SK-N-SH treated with all-trans-retinoic acid at 6 μM for 48 hours (cell line): Measurements from ENCODE around the gene MSMP.

ENCODE experiments used
- ATAC-seq: fragments of 200-7000 bp; cut with Tn5 transposase; 3 replicates; pipeline ENCODE4 v1.9.1; 2020; ENCODE audit warnings: mild to moderate bottlenecking, moderate library complexity
- BACH2 ChIP-seq: fragments of 250-450 bp; sonication (Bioruptor Pico); IDR thresholded peaks from 2 replicates; pipeline ENCODE4 v1.9.0; 2021; ENCODE audit warnings: mild to moderate bottlenecking, borderline replicate concordance
- CREB5 ChIP-seq: fragments of 250-450 bp; sonication (Bioruptor Pico); IDR thresholded peaks from 2 replicates; pipeline ENCODE4 v1.5.1; 2020; ENCODE audit warnings: low read depth, mild to moderate bottlenecking, moderate library complexity
- CSDC2 ChIP-seq: fragments of 250-450 bp; sonication (Bioruptor Pico); IDR thresholded peaks from 2 replicates; pipeline ENCODE4 v1.5.0; 2020; ENCODE audit warnings: mild to moderate bottlenecking, moderate library complexity
- CSRNP3 ChIP-seq: fragments of 250-450 bp; sonication (Bioruptor Pico); IDR thresholded peaks from 2 replicates; pipeline ENCODE4 v1.5.1; 2021; ENCODE audit warnings: mild to moderate bottlenecking, moderate library complexity
- ESRRG ChIP-seq: fragments of 250-450 bp; sonication (Bioruptor Pico); IDR thresholded peaks from 2 replicates; pipeline ENCODE4 v1.6.1; 2021; ENCODE audit warnings: mild to moderate bottlenecking
- ISL1 ChIP-seq: fragments of 250-450 bp; sonication (Bioruptor Pico); IDR thresholded peaks from 2 replicates; pipeline ENCODE4 v2.1.2; 2022; ENCODE audit warnings: mild to moderate bottlenecking, moderate library complexity
- POU6F1 ChIP-seq: fragments of 250-450 bp; sonication (Bioruptor Pico); IDR thresholded peaks from 2 replicates; pipeline ENCODE4 v1.8.0; 2021; ENCODE audit warnings: low read depth, mild to moderate bottlenecking, moderate library complexity, borderline replicate concordance
- PPARA ChIP-seq: fragments of 250-450 bp; sonication (Bioruptor Pico); IDR thresholded peaks from 2 replicates; pipeline ENCODE4 v1.5.0; 2020; ENCODE audit warnings: mild to moderate bottlenecking, borderline replicate concordance
- RARB ChIP-seq: fragments of 250-450 bp; sonication (Bioruptor Pico); IDR thresholded peaks from 2 replicates; pipeline ENCODE4 v1.8.0; 2021; ENCODE audit warnings: mild to moderate bottlenecking, moderate library complexity
- SNAI2 ChIP-seq: fragments of 250-450 bp; sonication (Bioruptor Pico); IDR thresholded peaks from 2 replicates; pipeline ENCODE4 v1.5.0; 2020; ENCODE audit warnings: mild to moderate bottlenecking, moderate library complexity
- TCF4 ChIP-seq: fragments of 250-450 bp; sonication (Bioruptor Pico); IDR thresholded peaks from 2 replicates; pipeline ENCODE4 v1.8.0; 2021; ENCODE audit warnings: mild to moderate bottlenecking, moderate library complexity, borderline replicate concordance
- TOX ChIP-seq: fragments of 250-450 bp; sonication (Bioruptor Pico); IDR thresholded peaks from 2 replicates; pipeline ENCODE4 v1.8.0; 2021; ENCODE audit warnings: mild to moderate bottlenecking, moderate library complexity, borderline replicate concordance
- TSHZ2 ChIP-seq: fragments of 250-450 bp; sonication (Bioruptor Pico); IDR thresholded peaks from 2 replicates; pipeline ENCODE4 v1.5.0; 2020; ENCODE audit warnings: mild to moderate bottlenecking, moderate library complexity
- ZC3H10 ChIP-seq: fragments of 250-450 bp; sonication (Bioruptor Pico); IDR thresholded peaks from 2 replicates; pipeline ENCODE4 v1.5.1; 2021; ENCODE audit warnings: mild to moderate bottlenecking, moderate library complexity
- ZFP3 ChIP-seq: fragments of 250-450 bp; sonication (Bioruptor Pico); IDR thresholded peaks from 2 replicates; pipeline ENCODE4 v1.5.0; 2020; ENCODE audit warnings: mild to moderate bottlenecking, moderate library complexity
- ZFP30 ChIP-seq: fragments of 450-650 bp; formaldehyde crosslinking; IDR thresholded peaks from 2 replicates; pipeline ENCODE4 v1.5.0; 2022; ENCODE audit warnings: mild to moderate bottlenecking, moderate library complexity
- ZNF565 ChIP-seq: fragments of 450-650 bp; formaldehyde crosslinking; conservative IDR thresholded peaks from 2 replicates; pipeline ENCODE4 v1.5.0; 2020; ENCODE audit warnings: low read depth, mild to moderate bottlenecking, moderate library complexity
- ZNF70 ChIP-seq: fragments of 450-650 bp; formaldehyde crosslinking; IDR thresholded peaks from 2 replicates; pipeline ENCODE4 v1.5.0; 2020; ENCODE audit warnings: mild to moderate bottlenecking, moderate library complexity
- ZNF8 ChIP-seq: fragments of 450-650 bp; formaldehyde crosslinking; IDR thresholded peaks from 2 replicates; pipeline ENCODE4 v1.5.0; 2020; ENCODE audit warnings: mild to moderate bottlenecking, moderate library complexity

The MSMP gene

DNA sequence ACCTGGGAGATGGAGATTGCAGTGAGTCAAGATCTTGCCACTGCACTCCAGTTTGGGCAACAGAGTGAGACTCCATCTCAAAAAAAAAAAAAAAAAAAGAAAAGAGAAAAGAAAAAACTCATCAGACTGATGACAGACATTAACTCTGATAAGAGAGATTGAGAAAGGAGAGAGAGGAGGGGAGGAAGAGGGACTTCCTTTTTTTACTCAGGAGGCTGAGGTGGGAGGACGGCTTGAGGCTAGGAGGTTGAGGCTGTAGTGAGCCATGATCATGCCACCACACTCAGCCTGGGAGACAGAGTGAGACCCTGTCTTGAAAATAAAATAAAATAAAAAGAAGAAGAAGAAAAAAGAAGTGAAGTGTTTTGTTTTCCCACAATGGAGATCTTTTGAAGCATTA lies 9.7 kb upstream of the MSMP start:
- TF ChIP-seq ZFP3 (CRISPR knock-in tag): no peak
- TF ChIP-seq TSHZ2: no peak
- TF ChIP-seq CSRNP3 (CRISPR knock-in tag): no peak
- no peak for TF ChIP-seq ISL1
- no peak for TF ChIP-seq TOX (CRISPR knock-in tag)
- TF ChIP-seq CREB5 (CRISPR knock-in tag): no peak
- TF ChIP-seq RARB (CRISPR knock-in tag): no peak
- TF ChIP-seq SNAI2 (CRISPR knock-in tag): no peak
- TF ChIP-seq ZNF565 (CRISPR knock-in tag): no peak
- TF ChIP-seq TCF4 (CRISPR knock-in tag): no peak
- no peak for TF ChIP-seq ZNF70 (CRISPR knock-in tag)
- TF ChIP-seq, all 23 proteins: peak for 0
- ATAC-seq: no peak

DNA sequence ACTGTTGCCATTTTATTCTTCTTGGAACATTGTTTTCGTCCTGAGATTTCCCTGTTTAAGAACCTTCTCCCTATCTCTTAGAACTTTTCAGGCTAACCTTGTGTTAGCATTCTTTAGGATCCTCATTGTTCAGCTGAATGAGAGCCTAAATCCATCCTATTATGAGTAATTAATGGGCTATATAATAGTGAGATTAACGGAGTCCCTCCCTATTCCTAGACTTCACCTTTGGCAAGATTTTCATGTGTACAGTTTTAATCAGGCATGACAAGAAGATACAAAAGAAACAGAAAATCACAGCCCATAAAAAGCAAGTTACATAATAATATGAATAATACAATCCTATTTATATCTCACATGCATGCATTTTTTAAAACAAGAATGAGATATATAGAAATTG lies 9.1 kb upstream of the MSMP start:
- ATAC-seq: no peak
- no peak for TF ChIP-seq TCF4 (CRISPR knock-in tag)

DNA sequence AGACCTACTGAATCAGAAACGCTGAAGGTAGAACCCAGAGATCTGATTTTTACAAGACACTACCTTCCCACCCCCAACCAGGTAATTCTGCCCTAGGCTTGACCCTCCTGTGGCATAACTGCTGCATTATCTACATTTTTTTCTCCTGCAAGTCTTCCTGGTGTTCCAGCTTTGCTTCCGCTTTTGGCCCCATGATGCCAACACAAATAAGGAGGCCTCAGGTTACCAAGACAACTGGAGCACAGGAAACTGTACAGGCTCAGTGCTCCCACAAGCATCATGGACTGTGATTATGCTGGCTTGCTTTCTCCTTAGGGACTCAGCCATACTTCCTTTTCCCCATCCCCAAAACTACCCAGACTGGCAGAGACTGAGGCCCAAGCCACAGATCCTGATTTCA lies 6.6 kb upstream of the MSMP start:
- TF ChIP-seq ZNF565 (CRISPR knock-in tag) (no peak), ZC3H10 (no peak)
- no peak for ATAC-seq

DNA sequence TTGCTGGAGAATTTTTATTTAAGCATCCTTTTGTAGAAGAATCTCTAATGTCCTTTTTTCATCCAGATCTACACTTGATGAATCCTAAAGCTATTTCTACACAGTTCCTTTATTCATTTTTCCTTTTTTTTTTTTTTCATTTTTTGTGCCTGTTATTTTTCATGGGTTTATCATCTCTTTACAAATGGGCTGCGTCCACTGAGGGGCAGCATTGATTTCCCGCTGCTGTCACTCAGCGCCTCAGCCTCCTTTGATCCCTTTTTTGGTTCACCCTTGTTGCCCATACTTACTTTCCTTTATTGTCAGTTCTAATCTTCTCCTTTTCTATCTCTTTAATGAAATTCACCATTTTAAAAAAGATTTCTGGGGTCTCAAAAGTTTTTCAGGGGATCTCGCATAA lies 5.7 kb upstream of the MSMP start:
- TF ChIP-seq CSDC2 (no peak), ZNF70 (CRISPR knock-in tag) (no peak), ZFP30 (CRISPR knock-in tag) (no peak), ZNF8 (CRISPR knock-in tag) (no peak), PPARA (CRISPR knock-in tag) (no peak), ZC3H10 (no peak), TCF4 (CRISPR knock-in tag) (no peak), BACH2 (no peak), CREB5 (CRISPR knock-in tag) (no peak), ISL1 (no peak), RARB (CRISPR knock-in tag) (no peak), ESRRG (CRISPR knock-in tag) (no peak), ZNF565 (CRISPR knock-in tag) (no peak), POU6F1 (CRISPR knock-in tag) (no peak), TOX (CRISPR knock-in tag) (no peak)

More for the DNA sequence above, 5.7 kb upstream of the MSMP start:
- ATAC-seq: no peak
